Lower lobe of right lung (tissue), 2 donors: ENCODE measurements around the gene CDKN1A. TPM values are rescaled to one million over a fixed set of nuclear protein-coding genes. Genes with fewer than 3 reads are reported as not detected.
"Not testable (repeated sequence)": the region's sequence is repeated elsewhere in the genome, so short reads cannot be mapped to it uniquely, and the experiment has no call there.

Experiments
- ATAC-seq, 2 donors: fragments of 200-7000 bp; cut with Tn5 transposase; one replicate each; pipeline ENCODE4 v1.9.1; 2020 to 2022; ENCODE audit warnings: mild to moderate bottlenecking in 2 of 2, moderate library complexity in 2 of 2
- DNase-seq: peaks from one replicate; pipeline ENCODE4 v3.0.0-alpha.2; 2020
- H3K27ac ChIP-seq: fragments of 200-600 bp; one replicate; pipeline ENCODE4 v1.8.0; 2022
- H3K27me3 ChIP-seq: fragments of 200-600 bp; one replicate; pipeline ENCODE4 v1.8.0; 2022; ENCODE audit warnings: low read depth
- H3K36me3 ChIP-seq: fragments of 200-600 bp; one replicate; pipeline ENCODE4 v1.8.0; 2022; ENCODE audit warnings: mild to moderate bottlenecking
- H3K4me1 ChIP-seq: fragments of 200-600 bp; one replicate; pipeline ENCODE4 v1.8.0; 2022
- H3K4me3 ChIP-seq: fragments of 200-600 bp; one replicate; pipeline ENCODE4 v1.8.0; 2022; ENCODE audit warnings: mild to moderate bottlenecking
- H3K9me3 ChIP-seq: fragments of 200-600 bp; one replicate; pipeline ENCODE4 v1.8.0; 2022
- CTCF ChIP-seq: fragments of 200-600 bp; IDR thresholded peaks from one replicate; pipeline ENCODE4 v1.8.0; 2022; ENCODE audit warnings: antibody characterized with exemption, mild to moderate bottlenecking
- intact Hi-C: fragments of 100-400 bp; cut with DNase I; formaldehyde crosslinking; loops from one replicate; pipeline ENCODE4 v1.11.0; 2022
- total RNA-seq: library from RNA; stranded (reverse); fragmentation: NEBNext Ultra II Directional; extraction: Animal tissue kit (Norgen Biotek cat#: 25700); gene quantifications from one replicate; pipeline ENCODE4 v1.2.1, GENCODE V29; 2021
- donor health status: DM: no; HTN: yes; CAD: no; lungs with severe emphysema.

Gene CDKN1A
- total RNA-seq, 1 donor from 2014 or later = 71.0 TPM

GRCh38 chr6:36700831-36701230 is 22.3 kb downstream of the CDKN1A start:
- H3K4me3 ChIP-seq = no peak overlapping the region
- TF ChIP-seq CTCF = no peak
- H3K36me3 ChIP-seq = no peaks in the 10 kb centered on the region
- intact Hi-C loops = no loop called here
- peak in 1 of 2 donors; percentile 59 for ATAC-seq
- H3K9me3 ChIP-seq = no peaks in the 10 kb centered on the region
- no peaks in the 10 kb centered on the region for H3K4me1 ChIP-seq
- H3K27me3 ChIP-seq = no peaks in the 10 kb centered on the region
- no peak for DNase-seq
- H3K27ac ChIP-seq = no peak overlapping the region

GRCh38 chr6:36701401-36701991 is 23.0 kb downstream of the CDKN1A start:
- intact Hi-C loops = no loop called here
- Histone ChIP-seq H3K9me3 (no peaks in the 10 kb centered on the region), H3K4me1 (no peaks in the 10 kb centered on the region), H3K27ac (no peak overlapping the region), H3K4me3 (no peak overlapping the region), H3K27me3 (no peaks in the 10 kb centered on the region), H3K36me3 (no peaks in the 10 kb centered on the region)
- peak; percentile 39 to 69 for ATAC-seq
- TF ChIP-seq CTCF = no peak
- DNase-seq = no peak

GRCh38 chr6:36702656-36703055 is 24.1 kb downstream of the CDKN1A start:
- no peak for ATAC-seq
- H3K27me3 ChIP-seq = no peaks in the 10 kb centered on the region
- no peaks in the 10 kb centered on the region for H3K4me1 ChIP-seq
- no peak for TF ChIP-seq CTCF
- no peak overlapping the region for H3K4me3 ChIP-seq
- no peaks in the 10 kb centered on the region for H3K36me3 ChIP-seq
- no peaks in the 10 kb centered on the region for H3K9me3 ChIP-seq
- no peak overlapping the region for H3K27ac ChIP-seq
- intact Hi-C loops = no loop called here
- no peak for DNase-seq

- intact Hi-C loops = no loop called here
- H3K36me3 ChIP-seq = no peaks in the 10 kb centered on the region
- ATAC-seq = no peak
These were observed 24.6 kb downstream of the CDKN1A start for GRCh38 chr6:36703081-36703606.

GRCh38 chr6:36703982-36704381 is 25.5 kb downstream of the CDKN1A start:
- Histone ChIP-seq H3K27me3 (no peaks in the 10 kb centered on the region), H3K4me3 (no peak overlapping the region), H3K9me3 (no peaks in the 10 kb centered on the region), H3K4me1 (no peaks in the 10 kb centered on the region), H3K27ac (no peak overlapping the region), H3K36me3 (no peaks in the 10 kb centered on the region)
- DNase-seq (no peak), ATAC-seq (no peak)
- intact Hi-C loops = no loop called here
- no peak for TF ChIP-seq CTCF

More at GRCh38 chr6:36703081-36703606, 24.6 kb downstream of the CDKN1A start:
- Histone ChIP-seq H3K27me3 (no peaks in the 10 kb centered on the region), H3K27ac (no peak overlapping the region), H3K9me3 (no peaks in the 10 kb centered on the region), H3K4me3 (no peak overlapping the region), H3K4me1 (no peaks in the 10 kb centered on the region)
- DNase-seq = no peak
- TF ChIP-seq CTCF = no peak

GRCh38 chr6:36704961-36705577 is 26.6 kb downstream of the CDKN1A start:
- ATAC-seq, DNase-seq, intact Hi-C loops, H3K36me3 ChIP-seq, H3K4me3 ChIP-seq, H3K9me3 ChIP-seq, H3K27ac ChIP-seq, H3K4me1 ChIP-seq, H3K27me3 ChIP-seq: not testable (repeated sequence)
